WTC11 (cell line): ENCODE measurements around the gene POLR2A. TPM values are rescaled to one million over a fixed set of nuclear protein-coding genes. Genes with fewer than 3 reads are reported as not detected.
A peak's percentile ranks its signal among the peaks of the same experiment; 100 is the strongest.

Experiments used
- ATAC-seq: fragments of 200-7000 bp; cut with Tn5 transposase; 2 replicates; pipeline ENCODE4 v1.10.0; 2021; ENCODE audit warnings: mild to moderate bottlenecking, moderate library complexity
- CTCF ChIA-PET: fragments of 300-600 bp; sonication (Branson Sonifier 250); formaldehyde crosslinking; loops from one replicate; lab custom pipeline; 2021; ENCODE audit warnings: antibody characterized with exemption; lab: Charles Lee
- POLR2A ChIA-PET: fragments of 350-600 bp; sonication (Branson Sonifier 250); formaldehyde crosslinking; loops from one replicate; lab custom pipeline; 2021; ENCODE audit warnings: antibody characterized with exemption; lab: Charles Lee
- DNase-seq: peaks from one replicate; pipeline ENCODE4 v3.0.0; 2021; ENCODE audit warnings: low spot score
- H3K27ac Mint-ChIP-seq: 2 replicates; pipeline ENCODE4 v1.8.0; 2021; ENCODE audit warnings: mixed read lengths
- H3K27me3 Mint-ChIP-seq: 2 replicates; pipeline ENCODE4 v1.8.0; 2021; ENCODE audit warnings: low read depth, mild to moderate bottlenecking, moderate library complexity, mixed read lengths
- H3K36me3 Mint-ChIP-seq: 2 replicates; pipeline ENCODE4 v1.8.0; 2021; ENCODE audit warnings: mixed read lengths
- H3K4me1 Mint-ChIP-seq: 2 replicates; pipeline ENCODE4 v1.8.0; 2022; ENCODE audit warnings: mixed read lengths
- H3K4me3 Mint-ChIP-seq: 2 replicates; pipeline ENCODE4 v1.8.0; 2021; ENCODE audit warnings: mild to moderate bottlenecking, moderate library complexity, mixed read lengths
- H3K9me3 Mint-ChIP-seq: 2 replicates; pipeline ENCODE4 v1.8.0; 2021; ENCODE audit warnings: mixed read lengths
- ATF1 ChIP-seq: sonication (generic); formaldehyde crosslinking; IDR thresholded peaks from 2 replicates; pipeline ENCODE4 v1.8.1; 2023; ENCODE audit warnings: mild to moderate bottlenecking, moderate library complexity, missing genetic modification reagents
- ESRRA ChIP-seq: sonication (generic); formaldehyde crosslinking; IDR thresholded peaks from 2 replicates; pipeline ENCODE4 v1.8.1; 2022; ENCODE audit warnings: mild to moderate bottlenecking, missing genetic modification reagents, borderline replicate concordance
- ETV6 ChIP-seq: sonication (generic); formaldehyde crosslinking; IDR thresholded peaks from 2 replicates; pipeline ENCODE4 v1.8.1; 2022; ENCODE audit warnings: mild to moderate bottlenecking, missing genetic modification reagents
- FOXK1 ChIP-seq: sonication (generic); formaldehyde crosslinking; IDR thresholded peaks from 2 replicates; pipeline ENCODE4 v1.8.0; 2022; ENCODE audit warnings: mild to moderate bottlenecking, moderate library complexity, missing genetic modification reagents
- FOXP1 ChIP-seq: sonication (generic); formaldehyde crosslinking; IDR thresholded peaks from 2 replicates; pipeline ENCODE4 v1.8.0; 2022; ENCODE audit warnings: missing genetic modification reagents, mild to moderate bottlenecking, moderate library complexity, borderline replicate concordance
- KAT7 ChIP-seq: sonication (generic); formaldehyde crosslinking; IDR thresholded peaks from 2 replicates; pipeline ENCODE4 v1.8.1; 2023; ENCODE audit warnings: missing genetic modification reagents, mild to moderate bottlenecking, borderline replicate concordance
- SP1 ChIP-seq: sonication (generic); formaldehyde crosslinking; conservative IDR thresholded peaks from 2 replicates; pipeline ENCODE4 v1.8.1; 2022; ENCODE audit warnings: missing genetic modification reagents
- TCF7 ChIP-seq: sonication (generic); formaldehyde crosslinking; IDR thresholded peaks from 2 replicates; pipeline ENCODE4 v1.8.0; 2022; ENCODE audit warnings: mild to moderate bottlenecking, low read depth, missing genetic modification reagents, moderate library complexity
- total RNA-seq: library from RNA; stranded (reverse); gene quantifications from 3 replicates; pipeline ENCODE4 v1.2.3, GENCODE V29; 2021
- TF ChIP-seq, protein P1 (sequence below): fragments of 250-450 bp; sonication (Bioruptor Pico); IDR thresholded peaks from 2 replicates; pipeline ENCODE4 v1.9.0; 2021; ENCODE audit warnings: moderate library complexity, mild to moderate bottlenecking, inconsistent platforms, borderline replicate concordance
- TF ChIP-seq, protein P2 (sequence below): sonication (generic); formaldehyde crosslinking; IDR thresholded peaks from 2 replicates; pipeline ENCODE4 v1.8.1; 2023; ENCODE audit warnings: mild to moderate bottlenecking, missing genetic modification reagents
- TF ChIP-seq, protein P3 (sequence below): sonication (generic); formaldehyde crosslinking; IDR thresholded peaks from 2 replicates; pipeline ENCODE4 v1.8.1; 2022; ENCODE audit warnings: mild to moderate bottlenecking, moderate library complexity, missing genetic modification reagents
- TF ChIP-seq, protein P4 (sequence below): sonication (generic); formaldehyde crosslinking; IDR thresholded peaks from 2 replicates; pipeline ENCODE4 v1.8.0; 2023; ENCODE audit warnings: missing genetic modification reagents
- TF ChIP-seq, protein P5 (sequence below): sonication (generic); formaldehyde crosslinking; IDR thresholded peaks from 2 replicates; pipeline ENCODE4 v1.8.1; 2023; ENCODE audit warnings: mild to moderate bottlenecking, missing genetic modification reagents
- TF ChIP-seq, protein P6 (sequence below): sonication (generic); formaldehyde crosslinking; IDR thresholded peaks from 2 replicates; pipeline ENCODE4 v1.8.1; 2023; ENCODE audit warnings: mild to moderate bottlenecking, moderate library complexity, missing genetic modification reagents
- TF ChIP-seq, protein P7 (sequence below): sonication (generic); formaldehyde crosslinking; IDR thresholded peaks from 2 replicates; pipeline ENCODE4 v1.8.0; 2023; ENCODE audit warnings: missing genetic modification reagents, mild to moderate bottlenecking, borderline replicate concordance

The POLR2A gene
- total RNA-seq, 1 experiment from 2014 or later, result 170 TPM

DNA sequence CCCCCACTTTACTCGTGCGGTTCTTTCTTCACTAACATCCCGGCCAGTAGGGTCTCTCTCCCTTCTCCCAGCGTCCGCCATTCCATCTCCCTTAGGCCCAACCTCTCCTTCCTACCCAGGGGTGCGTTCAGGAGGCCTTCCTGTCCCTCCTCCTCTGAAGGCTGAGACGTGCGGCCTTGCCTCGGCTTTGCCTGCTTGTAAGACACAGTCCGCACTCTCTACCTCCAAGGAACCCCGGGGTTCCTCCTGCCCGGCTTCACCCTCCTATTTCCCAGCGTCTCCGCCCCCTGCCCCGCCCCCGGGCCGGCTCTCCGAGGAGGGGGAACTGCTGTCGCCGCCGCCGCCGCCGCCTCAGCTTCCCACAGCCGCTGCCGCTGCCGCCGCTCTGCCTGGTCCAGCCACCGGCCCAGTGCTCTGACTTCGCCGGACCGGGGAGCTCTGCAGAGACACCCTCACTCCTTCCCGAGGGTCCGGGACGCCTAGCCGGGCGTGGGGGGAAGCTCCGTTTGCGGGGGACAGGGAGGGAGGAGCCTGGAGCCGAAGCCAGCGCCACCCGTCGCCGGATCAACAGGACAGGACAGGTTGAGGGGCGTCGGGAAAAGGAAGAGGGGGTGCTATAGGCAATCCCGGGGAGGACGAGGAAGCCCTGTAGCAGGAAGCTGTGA is 46.1 kb upstream of the POLR2A start:
- DNase-seq, result peak; percentile 89
- POLR2A ChIA-PET, result interaction anchor here (0.9 to 4.0 kb wide), 6 partner anchors 34 to 123 kb away, joined by 3 to 38 read pairs (median 3); partner anchors contain the start of genes POLR2A, SLC35G6, TMEM256 and ZBTB4
- no peaks in the 10 kb centered on the region for H3K9me3 Mint-ChIP-seq
- TF ChIP-seq, protein P1, sequence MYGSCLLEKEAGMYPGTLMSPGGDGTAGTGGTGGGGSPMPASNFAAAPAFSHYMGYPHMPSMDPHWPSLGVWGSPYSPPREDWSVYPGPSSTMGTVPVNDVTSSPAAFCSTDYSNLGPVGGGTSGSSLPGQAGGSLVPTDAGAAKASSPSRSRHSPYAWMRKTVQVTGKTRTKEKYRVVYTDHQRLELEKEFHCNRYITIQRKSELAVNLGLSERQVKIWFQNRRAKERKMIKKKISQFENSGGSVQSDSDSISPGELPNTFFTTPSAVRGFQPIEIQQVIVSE (CRISPR knock-in tag), result no peak
- TF ChIP-seq, protein P2, sequence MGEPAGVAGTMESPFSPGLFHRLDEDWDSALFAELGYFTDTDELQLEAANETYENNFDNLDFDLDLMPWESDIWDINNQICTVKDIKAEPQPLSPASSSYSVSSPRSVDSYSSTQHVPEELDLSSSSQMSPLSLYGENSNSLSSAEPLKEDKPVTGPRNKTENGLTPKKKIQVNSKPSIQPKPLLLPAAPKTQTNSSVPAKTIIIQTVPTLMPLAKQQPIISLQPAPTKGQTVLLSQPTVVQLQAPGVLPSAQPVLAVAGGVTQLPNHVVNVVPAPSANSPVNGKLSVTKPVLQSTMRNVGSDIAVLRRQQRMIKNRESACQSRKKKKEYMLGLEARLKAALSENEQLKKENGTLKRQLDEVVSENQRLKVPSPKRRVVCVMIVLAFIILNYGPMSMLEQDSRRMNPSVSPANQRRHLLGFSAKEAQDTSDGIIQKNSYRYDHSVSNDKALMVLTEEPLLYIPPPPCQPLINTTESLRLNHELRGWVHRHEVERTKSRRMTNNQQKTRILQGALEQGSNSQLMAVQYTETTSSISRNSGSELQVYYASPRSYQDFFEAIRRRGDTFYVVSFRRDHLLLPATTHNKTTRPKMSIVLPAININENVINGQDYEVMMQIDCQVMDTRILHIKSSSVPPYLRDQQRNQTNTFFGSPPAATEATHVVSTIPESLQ, result no peak
- TF ChIP-seq FOXK1 (CRISPR knock-in tag), result no peak
- TF ChIP-seq, protein P3, sequence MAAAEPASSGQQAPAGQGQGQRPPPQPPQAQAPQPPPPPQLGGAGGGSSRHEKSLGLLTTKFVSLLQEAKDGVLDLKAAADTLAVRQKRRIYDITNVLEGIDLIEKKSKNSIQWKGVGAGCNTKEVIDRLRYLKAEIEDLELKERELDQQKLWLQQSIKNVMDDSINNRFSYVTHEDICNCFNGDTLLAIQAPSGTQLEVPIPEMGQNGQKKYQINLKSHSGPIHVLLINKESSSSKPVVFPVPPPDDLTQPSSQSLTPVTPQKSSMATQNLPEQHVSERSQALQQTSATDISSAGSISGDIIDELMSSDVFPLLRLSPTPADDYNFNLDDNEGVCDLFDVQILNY (CRISPR knock-in tag), result peak; percentile 81
- TF ChIP-seq, protein P4, sequence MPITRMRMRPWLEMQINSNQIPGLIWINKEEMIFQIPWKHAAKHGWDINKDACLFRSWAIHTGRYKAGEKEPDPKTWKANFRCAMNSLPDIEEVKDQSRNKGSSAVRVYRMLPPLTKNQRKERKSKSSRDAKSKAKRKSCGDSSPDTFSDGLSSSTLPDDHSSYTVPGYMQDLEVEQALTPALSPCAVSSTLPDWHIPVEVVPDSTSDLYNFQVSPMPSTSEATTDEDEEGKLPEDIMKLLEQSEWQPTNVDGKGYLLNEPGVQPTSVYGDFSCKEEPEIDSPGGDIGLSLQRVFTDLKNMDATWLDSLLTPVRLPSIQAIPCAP (CRISPR knock-in tag), result no peak
- peak; percentile 66; the same call in 1 of the 2 replicates for TF ChIP-seq SP1 (CRISPR knock-in tag)
- no peak for TF ChIP-seq TCF7
- TF ChIP-seq, protein P5, sequence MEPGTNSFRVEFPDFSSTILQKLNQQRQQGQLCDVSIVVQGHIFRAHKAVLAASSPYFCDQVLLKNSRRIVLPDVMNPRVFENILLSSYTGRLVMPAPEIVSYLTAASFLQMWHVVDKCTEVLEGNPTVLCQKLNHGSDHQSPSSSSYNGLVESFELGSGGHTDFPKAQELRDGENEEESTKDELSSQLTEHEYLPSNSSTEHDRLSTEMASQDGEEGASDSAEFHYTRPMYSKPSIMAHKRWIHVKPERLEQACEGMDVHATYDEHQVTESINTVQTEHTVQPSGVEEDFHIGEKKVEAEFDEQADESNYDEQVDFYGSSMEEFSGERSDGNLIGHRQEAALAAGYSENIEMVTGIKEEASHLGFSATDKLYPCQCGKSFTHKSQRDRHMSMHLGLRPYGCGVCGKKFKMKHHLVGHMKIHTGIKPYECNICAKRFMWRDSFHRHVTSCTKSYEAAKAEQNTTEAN, result peak; percentile 12; the same call in 1 of the 2 replicates
- TF ChIP-seq, protein P6, sequence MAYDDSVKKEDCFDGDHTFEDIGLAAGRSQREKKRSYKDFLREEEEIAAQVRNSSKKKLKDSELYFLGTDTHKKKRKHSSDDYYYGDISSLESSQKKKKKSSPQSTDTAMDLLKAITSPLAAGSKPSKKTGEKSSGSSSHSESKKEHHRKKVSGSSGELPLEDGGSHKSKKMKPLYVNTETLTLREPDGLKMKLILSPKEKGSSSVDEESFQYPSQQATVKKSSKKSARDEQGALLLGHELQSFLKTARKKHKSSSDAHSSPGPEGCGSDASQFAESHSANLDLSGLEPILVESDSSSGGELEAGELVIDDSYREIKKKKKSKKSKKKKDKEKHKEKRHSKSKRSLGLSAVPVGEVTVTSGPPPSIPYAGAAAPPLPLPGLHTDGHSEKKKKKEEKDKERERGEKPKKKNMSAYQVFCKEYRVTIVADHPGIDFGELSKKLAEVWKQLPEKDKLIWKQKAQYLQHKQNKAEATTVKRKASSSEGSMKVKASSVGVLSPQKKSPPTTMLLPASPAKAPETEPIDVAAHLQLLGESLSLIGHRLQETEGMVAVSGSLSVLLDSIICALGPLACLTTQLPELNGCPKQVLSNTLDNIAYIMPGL (CRISPR knock-in tag), result 0 out of 2 replicates have a peak, but pooled peaks have one; percentile 42
- TF ChIP-seq ETV6, result peak; percentile 35; the same call in 1 of the 2 replicates
- peak; percentile 57; the same call in 1 of the 2 replicates for TF ChIP-seq KAT7
- TF ChIP-seq FOXP1 (CRISPR knock-in tag), result peak; percentile 65; the same call in 1 of the 2 replicates
- TF ChIP-seq, protein P7, sequence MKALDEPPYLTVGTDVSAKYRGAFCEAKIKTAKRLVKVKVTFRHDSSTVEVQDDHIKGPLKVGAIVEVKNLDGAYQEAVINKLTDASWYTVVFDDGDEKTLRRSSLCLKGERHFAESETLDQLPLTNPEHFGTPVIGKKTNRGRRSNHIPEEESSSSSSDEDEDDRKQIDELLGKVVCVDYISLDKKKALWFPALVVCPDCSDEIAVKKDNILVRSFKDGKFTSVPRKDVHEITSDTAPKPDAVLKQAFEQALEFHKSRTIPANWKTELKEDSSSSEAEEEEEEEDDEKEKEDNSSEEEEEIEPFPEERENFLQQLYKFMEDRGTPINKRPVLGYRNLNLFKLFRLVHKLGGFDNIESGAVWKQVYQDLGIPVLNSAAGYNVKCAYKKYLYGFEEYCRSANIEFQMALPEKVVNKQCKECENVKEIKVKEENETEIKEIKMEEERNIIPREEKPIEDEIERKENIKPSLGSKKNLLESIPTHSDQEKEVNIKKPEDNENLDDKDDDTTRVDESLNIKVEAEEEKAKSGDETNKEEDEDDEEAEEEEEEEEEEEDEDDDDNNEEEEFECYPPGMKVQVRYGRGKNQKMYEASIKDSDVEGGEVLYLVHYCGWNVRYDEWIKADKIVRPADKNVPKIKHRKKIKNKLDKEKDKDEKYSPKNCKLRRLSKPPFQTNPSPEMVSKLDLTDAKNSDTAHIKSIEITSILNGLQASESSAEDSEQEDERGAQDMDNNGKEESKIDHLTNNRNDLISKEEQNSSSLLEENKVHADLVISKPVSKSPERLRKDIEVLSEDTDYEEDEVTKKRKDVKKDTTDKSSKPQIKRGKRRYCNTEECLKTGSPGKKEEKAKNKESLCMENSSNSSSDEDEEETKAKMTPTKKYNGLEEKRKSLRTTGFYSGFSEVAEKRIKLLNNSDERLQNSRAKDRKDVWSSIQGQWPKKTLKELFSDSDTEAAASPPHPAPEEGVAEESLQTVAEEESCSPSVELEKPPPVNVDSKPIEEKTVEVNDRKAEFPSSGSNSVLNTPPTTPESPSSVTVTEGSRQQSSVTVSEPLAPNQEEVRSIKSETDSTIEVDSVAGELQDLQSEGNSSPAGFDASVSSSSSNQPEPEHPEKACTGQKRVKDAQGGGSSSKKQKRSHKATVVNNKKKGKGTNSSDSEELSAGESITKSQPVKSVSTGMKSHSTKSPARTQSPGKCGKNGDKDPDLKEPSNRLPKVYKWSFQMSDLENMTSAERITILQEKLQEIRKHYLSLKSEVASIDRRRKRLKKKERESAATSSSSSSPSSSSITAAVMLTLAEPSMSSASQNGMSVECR (CRISPR knock-in tag), result 0 out of 2 replicates have a peak, but pooled peaks have one; percentile 21
- 0 out of 2 replicates have a peak, but pooled peaks have one; percentile 38 for TF ChIP-seq ATF1 (CRISPR knock-in tag)
- TF ChIP-seq ESRRA (CRISPR knock-in tag), result peak; percentile 54; the same call in 1 of the 2 replicates
- TF ChIP-seq, all 79 proteins: peak for 10
- Mint-ChIP-seq H3K27me3 (peaks cover 22% of the 10 kb centered on the region), H3K27ac (peak overlapping the region; percentile 95), H3K4me1 (peaks cover 30% of the 10 kb centered on the region), H3K36me3 (no peaks in the 10 kb centered on the region), H3K4me3 (peak overlapping the region; percentile 90)
- peak; percentile 1 for ATAC-seq
- CTCF ChIA-PET, result interaction anchor here (0.6 to 4.7 kb wide), 15 partner anchors 8 to 152 kb away, joined by 3 to 69 read pairs (median 10); partner anchors contain the start of genes ACAP1, KCTD11, NEURL4 and PLSCR3
